Measurements from ENCODE around the gene PON3. TPM values are rescaled to one million over a fixed set of nuclear protein-coding genes. Genes with fewer than 3 reads are reported as not detected.

PON3 gene
- total and polyA plus RNA-seq, 2 of the 13 experiments (the other 11 are each of a cell fraction or from before 2014, with no cell fraction given) = 23.6 to 37.8 TPM

DNA sequence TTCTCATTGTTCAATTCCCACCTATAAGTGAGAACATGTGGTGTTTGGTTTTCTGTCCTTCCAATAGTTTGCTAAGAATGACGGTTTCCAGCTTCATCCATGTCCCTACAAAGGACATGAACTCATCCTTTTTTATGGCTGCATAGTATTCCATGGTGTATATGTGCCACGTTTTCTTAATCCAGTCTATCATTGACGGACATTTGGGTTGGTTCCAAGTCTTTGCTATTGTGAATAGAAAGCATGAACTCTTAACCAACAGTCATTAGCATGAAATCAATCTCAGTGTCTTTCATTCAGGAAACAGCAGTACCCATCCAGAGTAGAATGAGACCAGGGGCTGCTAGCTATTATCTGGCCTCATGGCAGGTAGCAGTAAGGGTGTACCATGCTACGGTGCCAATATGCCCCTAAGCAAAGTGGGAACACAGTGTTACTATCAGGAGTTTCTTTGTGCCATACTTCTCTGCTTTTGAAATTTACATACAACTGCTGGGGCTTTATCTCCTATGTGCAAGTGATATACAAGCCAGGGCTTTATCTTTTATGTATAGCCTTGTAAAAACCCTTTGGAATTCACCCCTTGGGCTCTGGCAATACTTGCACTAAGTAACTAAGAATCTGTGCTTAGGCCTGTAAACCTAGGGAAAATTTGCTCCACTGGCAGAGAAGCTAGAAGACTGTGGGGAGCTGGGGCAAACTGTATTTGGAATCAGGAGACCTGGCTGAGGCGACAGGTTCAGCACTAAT lies 33.2 kb upstream of the PON3 start (continued):
- TF ChIP-seq ZNF101 (CRISPR knock-in tag; IDR thresholded peaks at IDR 0.05; ENCODE audit: borderline replicate concordance, low read depth) (no peak), SP4 (CRISPR knock-in tag; IDR thresholded peaks at IDR 0.05) (no peak)

GRCh38 chr7:95427914-95428516 lies 31.8 kb upstream of the PON3 start:
- H3K4me1 ChIP-seq (ENCODE audit: insufficient read depth, low read length) = peaks cover 68% of the 10 kb centered on the region
- peak; percentile 24 for DNase-seq (ENCODE audit: low spot score)
- WGBS (ENCODE audit: low lambda C conversion rate) = 75% methylated on average over 3 of the region's 3 CpGs
- H2AFZ ChIP-seq (ENCODE audit: low read length) = no peak overlapping the region
- intact Hi-C loops (cut with micrococcal nuclease; ENCODE audit: unreplicated experiment) (no loop called here), in situ Hi-C loops (cut with HindIII; ENCODE audit: extremely low pct_ligation_motif_present, low pct_unique_long_range_greater_than_20kb) (no loop called here)
- H3K79me2 ChIP-seq (ENCODE audit: insufficient read depth, low read length) = peaks cover 80% of the 10 kb centered on the region
- no peaks in the 10 kb centered on the region for H3K27me3 ChIP-seq (ENCODE audit: control insufficient read depth in 1 of 2, insufficient read depth in 2 of 2, low read length in 2 of 2)
- H3K4me2 ChIP-seq (ENCODE audit: low read depth, low read length) = no peak overlapping the region
- no peak overlapping the region for H3K4me3 ChIP-seq (replicated peaks in 1 of 3; ENCODE audit: insufficient read depth in 1 of 3, low read depth in 2 of 3, low read length in 3 of 3)
- H4K20me1 ChIP-seq (ENCODE audit: insufficient read depth, low read length) = no peaks in the 10 kb centered on the region
- ChIA-PET POLR2A (interaction anchor here (0.9 to 1.1 kb wide), 2 partner anchors 14 to 32 kb away, joined by 3 read pairs; partner anchors contain the start of gene PON3), CTCF (ENCODE audit: low intra/inter-chr PET ratio, low total read pairs) (no interaction called here)
- H3K36me3 ChIP-seq (replicated peaks in 1 of 2; ENCODE audit: control insufficient read depth in 1 of 2, insufficient read depth in 2 of 2, low read length in 2 of 2) = peaks cover 1 to 9% of the 10 kb centered on the region in 2 experiments; a peak in 4 of 5 replicates
- FAIRE-seq = no peak
- H3K27ac ChIP-seq (ENCODE audit: extremely low read length, insufficient read depth, low read length) = no peak overlapping the region
- H3K9ac ChIP-seq (ENCODE audit: insufficient read depth, low read depth, low read length) = no peak overlapping the region
- BruUV-seq (replicated peaks) = no TSS peak
- H3K9me3 ChIP-seq (ENCODE audit: low read length) = no peaks in the 10 kb centered on the region
- ATAC-seq = peak; percentile 70
- TF ChIP-seq POLR2AphosphoS5 (IDR thresholded peaks at IDR 0.05; ENCODE audit: low read depth, low read length) (no peak), SALL1 (CRISPR knock-in tag; IDR thresholded peaks at IDR 0.05) (peak; percentile 77), ZMYM4 (CRISPR knock-in tag; IDR thresholded peaks at IDR 0.05) (0 out of 2 replicates have a peak, but pooled peaks have one; percentile 38), BCL6 (CRISPR knock-in tag; IDR thresholded peaks at IDR 0.05) (peak; percentile 54), SOX6 (IDR thresholded peaks at IDR 0.05) (no peak), SOX6 (CRISPR knock-in tag; IDR thresholded peaks at IDR 0.05) (peak; percentile 81), KDM2A (CRISPR knock-in tag; IDR thresholded peaks at IDR 0.05; ENCODE audit: borderline replicate concordance, low read depth) (no peak), ZNF33A (CRISPR knock-in tag; IDR thresholded peaks at IDR 0.05; ENCODE audit: borderline replicate concordance) (no peak), KAT2B (IDR thresholded peaks at IDR 0.05; ENCODE audit: borderline replicate concordance, low read depth, low read length) (peak; percentile 29; the same call in 1 of the 2 replicates), ZNF331 (CRISPR knock-in tag; IDR thresholded peaks at IDR 0.05) (peak; percentile 74; the same call in 1 of the 2 replicates), CEBPB (IDR thresholded peaks at IDR 0.05; ENCODE audit: borderline replicate concordance, low read depth, low read length) (peak; percentile 94), POLR2G (IDR thresholded peaks at IDR 0.05; ENCODE audit: low read depth, low read length) (no peak), FOXJ3 (CRISPR knock-in tag; IDR thresholded peaks at IDR 0.05; ENCODE audit: borderline replicate concordance) (peak; percentile 35; the same call in 1 of the 2 replicates)
- TF ChIP-seq, protein P1, sequence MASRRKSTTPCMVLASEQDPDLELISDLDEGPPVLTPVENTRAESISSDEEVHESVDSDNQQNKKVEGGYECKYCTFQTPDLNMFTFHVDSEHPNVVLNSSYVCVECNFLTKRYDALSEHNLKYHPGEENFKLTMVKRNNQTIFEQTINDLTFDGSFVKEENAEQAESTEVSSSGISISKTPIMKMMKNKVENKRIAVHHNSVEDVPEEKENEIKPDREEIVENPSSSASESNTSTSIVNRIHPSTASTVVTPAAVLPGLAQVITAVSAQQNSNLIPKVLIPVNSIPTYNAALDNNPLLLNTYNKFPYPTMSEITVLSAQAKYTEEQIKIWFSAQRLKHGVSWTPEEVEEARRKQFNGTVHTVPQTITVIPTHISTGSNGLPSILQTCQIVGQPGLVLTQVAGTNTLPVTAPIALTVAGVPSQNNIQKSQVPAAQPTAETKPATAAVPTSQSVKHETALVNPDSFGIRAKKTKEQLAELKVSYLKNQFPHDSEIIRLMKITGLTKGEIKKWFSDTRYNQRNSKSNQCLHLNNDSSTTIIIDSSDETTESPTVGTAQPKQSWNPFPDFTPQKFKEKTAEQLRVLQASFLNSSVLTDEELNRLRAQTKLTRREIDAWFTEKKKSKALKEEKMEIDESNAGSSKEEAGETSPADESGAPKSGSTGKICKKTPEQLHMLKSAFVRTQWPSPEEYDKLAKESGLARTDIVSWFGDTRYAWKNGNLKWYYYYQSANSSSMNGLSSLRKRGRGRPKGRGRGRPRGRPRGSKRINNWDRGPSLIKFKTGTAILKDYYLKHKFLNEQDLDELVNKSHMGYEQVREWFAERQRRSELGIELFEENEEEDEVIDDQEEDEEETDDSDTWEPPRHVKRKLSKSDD (CRISPR knock-in tag; IDR thresholded peaks at IDR 0.05; ENCODE audit: low read depth) = no peak
- TF ChIP-seq, protein P2, sequence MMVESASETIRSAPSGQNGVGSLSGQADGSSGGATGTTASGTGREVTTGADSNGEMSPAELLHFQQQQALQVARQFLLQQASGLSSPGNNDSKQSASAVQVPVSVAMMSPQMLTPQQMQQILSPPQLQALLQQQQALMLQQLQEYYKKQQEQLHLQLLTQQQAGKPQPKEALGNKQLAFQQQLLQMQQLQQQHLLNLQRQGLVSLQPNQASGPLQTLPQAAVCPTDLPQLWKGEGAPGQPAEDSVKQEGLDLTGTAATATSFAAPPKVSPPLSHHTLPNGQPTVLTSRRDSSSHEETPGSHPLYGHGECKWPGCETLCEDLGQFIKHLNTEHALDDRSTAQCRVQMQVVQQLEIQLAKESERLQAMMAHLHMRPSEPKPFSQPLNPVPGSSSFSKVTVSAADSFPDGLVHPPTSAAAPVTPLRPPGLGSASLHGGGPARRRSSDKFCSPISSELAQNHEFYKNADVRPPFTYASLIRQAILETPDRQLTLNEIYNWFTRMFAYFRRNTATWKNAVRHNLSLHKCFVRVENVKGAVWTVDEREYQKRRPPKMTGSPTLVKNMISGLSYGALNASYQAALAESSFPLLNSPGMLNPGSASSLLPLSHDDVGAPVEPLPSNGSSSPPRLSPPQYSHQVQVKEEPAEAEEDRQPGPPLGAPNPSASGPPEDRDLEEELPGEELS (CRISPR knock-in tag; IDR thresholded peaks at IDR 0.05) = 0 out of 2 replicates have a peak, but pooled peaks have one; percentile 35

Measured in HepG2 (cell line).